Activated CD8-positive, alpha-beta memory T cell treated with anti-CD3 and anti-CD28 coated beads, Interleukin-2, amount 50 U/mL, for 1 hour (primary cell): ENCODE measurements around the gene CD80.

Experiments used
- DNase-seq: peaks from one replicate; pipeline ENCODE4 v3.0.0-alpha.2; 2020; ENCODE audit errors: extremely low read depth

CD80 gene

DNA sequence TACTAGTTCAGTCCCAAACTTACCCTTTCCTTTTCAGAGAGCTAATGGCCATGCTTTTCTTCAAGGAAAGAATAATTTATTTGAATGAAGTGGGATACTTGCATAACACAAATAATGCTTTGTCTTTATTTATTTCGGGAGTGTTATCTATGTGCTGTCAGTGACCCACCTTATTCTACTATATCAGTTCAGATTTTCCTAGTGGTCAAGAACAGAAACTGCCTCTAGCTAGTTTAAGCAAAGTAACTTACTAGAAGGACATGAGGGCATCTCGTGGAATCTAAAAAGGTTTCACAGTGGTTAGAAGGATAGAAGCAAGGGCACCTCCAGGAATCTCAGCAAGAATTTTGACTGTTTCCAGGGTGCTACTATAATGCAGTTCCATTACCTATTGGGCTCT is 64.8 kb downstream of the CD80 start:
- no peak for DNase-seq

DNA sequence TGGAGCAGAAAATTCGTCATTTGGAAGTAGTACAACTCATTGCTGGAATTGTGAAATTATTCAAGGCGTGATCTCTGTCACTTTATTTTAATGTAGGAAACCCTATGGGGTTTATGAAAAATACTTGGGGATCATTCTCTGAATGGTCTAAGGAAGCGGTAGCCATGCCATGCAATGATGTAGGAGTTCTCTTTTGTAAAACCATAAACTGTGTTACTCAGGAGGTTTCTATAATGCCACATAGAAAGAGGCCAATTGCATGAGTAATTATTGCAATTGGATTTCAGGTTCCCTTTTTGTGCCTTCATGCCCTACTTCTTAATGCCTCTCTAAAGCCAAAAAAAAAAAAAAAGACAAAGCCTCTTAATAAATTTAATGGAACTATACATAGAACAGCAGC is 66.6 kb downstream of the CD80 start:
- no peak for DNase-seq

DNA sequence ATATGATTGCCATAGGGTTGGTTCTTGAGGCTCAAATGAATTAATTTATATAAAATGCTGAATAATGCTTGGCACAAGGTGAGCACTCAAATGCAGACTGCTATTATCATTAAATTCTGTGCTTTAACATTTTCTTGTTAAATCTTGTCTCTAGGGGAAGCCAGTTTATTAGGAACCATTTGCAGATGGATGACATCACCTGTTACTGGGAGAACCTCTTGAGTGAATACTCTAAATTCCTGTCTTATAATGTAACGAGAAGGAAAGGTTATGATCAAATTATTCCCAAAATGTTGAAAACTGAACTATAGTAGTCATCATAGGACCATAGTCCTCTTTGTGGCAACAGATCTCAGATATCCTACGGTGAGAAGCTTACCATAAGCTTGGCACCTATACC is 67.3 kb downstream of the CD80 start:
- DNase-seq = no peak

DNA sequence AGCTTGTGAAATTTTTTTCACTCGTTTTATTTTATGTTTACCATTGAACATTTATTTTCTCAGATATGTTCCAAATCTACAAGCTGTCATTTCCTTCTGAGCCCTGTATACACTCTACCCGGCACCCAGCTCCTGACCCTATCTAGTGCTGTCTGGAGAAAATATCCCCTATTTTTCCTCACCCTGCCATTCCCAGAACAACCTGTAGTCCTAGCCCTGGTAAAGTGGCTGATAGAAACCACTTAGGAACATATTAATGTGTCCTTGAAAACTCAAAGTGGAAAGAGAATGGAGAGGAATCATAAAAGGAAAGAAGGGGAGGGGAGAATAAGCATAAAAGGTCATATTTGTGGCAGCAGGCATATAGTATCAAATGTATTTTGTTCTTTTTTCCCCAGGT is 69.3 kb downstream of the CD80 start:
- no peak for DNase-seq

DNA sequence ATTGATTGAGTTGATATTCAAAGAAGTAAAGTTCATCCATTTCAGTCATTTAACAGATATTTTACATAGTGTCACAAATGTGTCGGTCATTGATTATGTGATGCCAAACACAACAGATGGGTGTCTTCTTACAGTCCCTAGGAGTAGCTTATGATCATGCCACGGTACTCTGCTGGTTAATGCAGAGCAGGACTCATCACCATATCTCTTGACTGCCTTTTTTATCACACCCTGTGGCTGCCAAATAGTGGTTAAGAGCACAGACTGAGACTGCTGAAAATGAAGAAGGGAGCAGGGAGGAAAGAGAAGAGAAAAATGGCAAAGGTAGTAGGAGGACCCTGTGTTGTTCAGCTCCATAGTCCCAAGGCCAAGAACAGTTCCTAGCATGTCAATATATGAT is 73.9 kb downstream of the CD80 start:
- no peak for DNase-seq

DNA sequence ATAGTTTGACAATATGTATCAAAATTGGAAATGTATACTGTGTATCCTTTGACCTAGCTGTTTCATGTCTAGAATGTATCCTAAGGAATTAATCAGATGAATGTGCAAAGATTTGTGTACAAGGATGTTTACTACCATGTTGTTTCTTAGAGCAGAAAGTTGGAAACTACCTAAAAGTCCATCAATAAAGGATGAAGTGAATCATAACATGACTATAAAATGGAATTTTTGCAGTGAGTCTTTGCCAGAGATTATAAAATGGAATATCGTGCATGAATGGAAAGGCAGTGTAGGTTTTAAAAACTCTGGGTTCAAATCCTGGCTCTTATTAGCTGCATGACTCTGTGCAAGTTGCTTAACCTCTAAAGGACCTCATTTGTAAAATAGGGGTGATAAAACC is 76.3 kb downstream of the CD80 start:
- no peak for DNase-seq

DNA sequence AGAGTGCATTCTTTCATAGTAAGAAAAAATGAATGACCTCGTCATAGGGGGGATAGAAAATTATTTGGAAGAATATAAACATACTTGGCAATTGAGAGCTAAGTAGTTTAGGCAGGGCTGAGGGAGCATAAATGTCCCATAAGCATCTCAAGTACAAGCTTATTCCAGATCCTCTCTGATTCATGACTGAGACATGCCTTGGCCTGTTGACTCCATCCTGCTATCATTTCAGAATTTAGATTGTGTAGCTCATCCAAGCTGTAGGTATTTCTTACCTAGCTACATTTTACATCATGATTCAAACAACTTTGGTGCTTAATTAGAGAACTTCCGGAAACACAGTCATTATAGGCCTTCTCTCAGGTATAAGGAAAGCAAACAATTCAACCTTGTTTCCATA is 78.3 kb downstream of the CD80 start:
- DNase-seq = no peak
